ENCODE measurements around the gene LOXL3.
"Not testable (repeated sequence)": the region's sequence is repeated elsewhere in the genome, so short reads cannot be mapped to it uniquely, and the experiment has no call there.

The LOXL3 gene

GRCh38 chr2:74572178-74572925, 18.6 kb upstream of the LOXL3 start:
- DNase-seq (ENCODE audit: low read depth): no peak

- DNase-seq (ENCODE audit: low read depth): no peak
Observed at GRCh38 chr2:74571058-74571457, 17.3 kb upstream of the LOXL3 start.

GRCh38 chr2:74569686-74570085, 15.9 kb upstream of the LOXL3 start:
- no peak for DNase-seq (ENCODE audit: low read depth)

- no peak for DNase-seq (ENCODE audit: low read depth)
Observed at GRCh38 chr2:74567881-74568280, 14.1 kb upstream of the LOXL3 start.

- DNase-seq (ENCODE audit: low read depth): no peak
Observed at GRCh38 chr2:74566754-74567085, 13.0 kb upstream of the LOXL3 start.

GRCh38 chr2:74566076-74566753, 12.5 kb upstream of the LOXL3 start:
- DNase-seq (ENCODE audit: low read depth): no peak

- no peak for DNase-seq (ENCODE audit: low read depth)
Observed at GRCh38 chr2:74564222-74564621, 10.5 kb upstream of the LOXL3 start.

GRCh38 chr2:74562126-74562775, 8.5 kb upstream of the LOXL3 start:
- no peak for DNase-seq (ENCODE audit: low read depth)

- not testable (repeated sequence) for DNase-seq (ENCODE audit: low read depth)
Observed at GRCh38 chr2:74561022-74561421, 7.3 kb upstream of the LOXL3 start.

GRCh38 chr2:74560591-74560990, 6.8 kb upstream of the LOXL3 start:
- DNase-seq (ENCODE audit: low read depth): no peak

GRCh38 chr2:74559912-74560311, 6.2 kb upstream of the LOXL3 start:
- no peak for DNase-seq (ENCODE audit: low read depth)

- no peak for DNase-seq (ENCODE audit: low read depth)
Observed at GRCh38 chr2:74558284-74559230, 4.8 kb upstream of the LOXL3 start.

- DNase-seq (ENCODE audit: low read depth): no peak
Observed at GRCh38 chr2:74556831-74557370, 3.2 kb upstream of the LOXL3 start.

GRCh38 chr2:74556159-74556558, 2.4 kb upstream of the LOXL3 start:
- no peak for DNase-seq (ENCODE audit: low read depth)

GRCh38 chr2:74555610-74556103, 1.9 kb upstream of the LOXL3 start:
- no peak for DNase-seq (ENCODE audit: low read depth)

- no peak for DNase-seq (ENCODE audit: low read depth)
Observed at GRCh38 chr2:74554820-74555531, 1.2 kb upstream of the LOXL3 start.

GRCh38 chr2:74552914-74553811, 579 bp downstream of the LOXL3 start:
- no peak for DNase-seq (ENCODE audit: low read depth)

GRCh38 chr2:74551942-74552913, 1.5 kb downstream of the LOXL3 start:
- no peak for DNase-seq (ENCODE audit: low read depth)

- no peak for DNase-seq (ENCODE audit: low read depth)
Observed at GRCh38 chr2:74551530-74551929, 2.2 kb downstream of the LOXL3 start.
